Activated naive CD4-positive, alpha-beta T cell (primary cell): ENCODE results near the gene MORF4L1.
A peak's percentile ranks its signal among the peaks of the same experiment; 100 is the strongest.
"Not testable (repeated sequence)": the region's sequence is repeated elsewhere in the genome, so short reads cannot be mapped to it uniquely, and the experiment has no call there.

ENCODE experiments used
- DNase-seq, 4 experiments: peaks; one replicate each; lab custom pipeline; 2025; lab: John Stamatoyannopoulos, UW

Gene MORF4L1, protein sequence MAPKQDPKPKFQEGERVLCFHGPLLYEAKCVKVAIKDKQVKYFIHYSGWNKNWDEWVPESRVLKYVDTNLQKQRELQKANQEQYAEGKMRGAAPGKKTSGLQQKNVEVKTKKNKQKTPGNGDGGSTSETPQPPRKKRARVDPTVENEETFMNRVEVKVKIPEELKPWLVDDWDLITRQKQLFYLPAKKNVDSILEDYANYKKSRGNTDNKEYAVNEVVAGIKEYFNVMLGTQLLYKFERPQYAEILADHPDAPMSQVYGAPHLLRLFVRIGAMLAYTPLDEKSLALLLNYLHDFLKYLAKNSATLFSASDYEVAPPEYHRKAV

DNA sequence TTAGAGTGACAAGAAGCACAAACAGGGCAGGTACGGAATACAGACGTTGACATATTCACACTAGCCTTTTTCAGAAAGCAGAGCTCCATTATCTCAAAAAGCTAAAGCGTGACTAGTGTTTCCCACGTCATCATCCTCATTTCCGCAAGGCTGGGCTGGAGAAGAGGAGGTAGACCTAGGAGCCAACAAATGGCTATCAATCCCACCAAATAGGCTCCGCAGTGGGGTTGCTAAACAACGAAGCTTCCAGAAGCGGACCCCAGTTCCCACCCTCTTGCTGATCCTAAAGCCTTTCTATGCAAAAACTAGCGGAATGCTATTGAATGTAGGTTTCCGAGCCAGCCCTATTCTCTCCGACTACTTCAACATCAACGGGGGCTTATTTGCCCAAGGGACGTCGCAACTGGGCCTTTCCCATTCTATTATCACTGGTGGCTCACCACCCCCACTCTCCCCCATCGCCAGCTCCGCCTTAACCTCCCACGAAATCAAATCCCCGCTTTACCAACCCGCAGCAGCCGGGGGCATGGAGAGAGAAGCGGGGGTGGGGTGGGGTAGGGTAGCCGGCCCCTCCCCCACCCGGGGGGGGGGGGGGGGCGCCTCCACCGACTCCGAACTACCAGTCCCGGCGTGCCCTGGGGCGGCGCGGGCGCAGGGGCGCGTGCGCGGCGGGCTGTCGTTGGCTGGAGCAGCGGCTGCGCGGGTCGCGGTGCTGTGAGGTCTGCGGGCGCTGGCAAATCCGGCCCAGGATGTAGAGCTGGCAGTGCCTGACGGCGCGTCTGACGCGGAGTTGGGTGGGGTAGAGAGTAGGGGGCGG lies at the start of gene MORF4L1:
MORF4L1 (plus strand) TSS at position 736 of the 817 bp plus-strand sequence. CDS start 128 bp downstream, outside the sequence.
- DNase-seq = peak; percentile 86 to 95 (median 88)

DNA sequence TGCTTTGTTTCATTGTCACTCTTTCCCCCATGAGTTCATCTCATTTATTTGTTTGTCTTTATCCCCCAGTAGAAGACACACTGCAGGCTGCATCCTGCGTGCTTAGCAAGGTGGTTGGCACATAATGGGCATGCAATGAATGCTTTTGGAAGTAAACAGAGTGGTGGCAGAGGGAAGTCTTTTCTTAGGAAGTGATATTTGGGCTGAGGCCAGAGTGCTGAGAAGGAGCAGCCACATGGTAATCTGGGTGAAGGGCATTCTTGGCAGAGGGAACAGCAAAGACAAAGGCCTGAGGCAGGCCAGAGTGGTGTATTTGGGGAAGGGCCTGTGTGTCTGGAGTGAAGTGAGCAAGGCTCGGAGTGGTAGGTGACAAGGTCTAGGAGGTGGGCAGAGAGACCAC lies 43.8 kb upstream of the MORF4L1 start:
- DNase-seq = no peak

GRCh38 chr15:78830514-78831228 lies 42.0 kb upstream of the MORF4L1 start:
- DNase-seq = peak in 1 of 4 experiments; percentile 17

- DNase-seq = no peak
Measured at GRCh38 chr15:78831229-78832207, 41.2 kb upstream of the MORF4L1 start.

GRCh38 chr15:78836333-78836732 lies 36.4 kb upstream of the MORF4L1 start:
- no peak for DNase-seq

DNA sequence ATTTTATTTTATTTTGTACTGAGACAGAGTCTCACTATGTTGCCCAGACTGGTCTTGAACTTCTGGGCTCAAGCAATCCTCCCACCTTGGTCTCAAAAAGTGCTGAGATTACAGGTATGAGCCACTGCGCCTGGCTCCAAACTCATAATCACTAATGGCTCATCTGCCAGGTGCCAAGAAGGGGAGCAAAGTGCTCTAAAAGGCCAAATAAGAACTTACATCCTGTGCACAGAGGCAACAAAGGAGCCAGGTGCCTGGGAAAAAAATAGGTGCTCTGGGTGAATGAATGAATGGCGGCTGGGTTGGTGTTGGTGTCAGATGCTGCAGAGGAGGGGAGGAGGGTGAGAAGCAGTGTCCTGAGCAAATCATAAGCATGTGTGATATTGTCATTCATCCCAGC lies 35.6 kb upstream of the MORF4L1 start:
- DNase-seq = no peak

DNA sequence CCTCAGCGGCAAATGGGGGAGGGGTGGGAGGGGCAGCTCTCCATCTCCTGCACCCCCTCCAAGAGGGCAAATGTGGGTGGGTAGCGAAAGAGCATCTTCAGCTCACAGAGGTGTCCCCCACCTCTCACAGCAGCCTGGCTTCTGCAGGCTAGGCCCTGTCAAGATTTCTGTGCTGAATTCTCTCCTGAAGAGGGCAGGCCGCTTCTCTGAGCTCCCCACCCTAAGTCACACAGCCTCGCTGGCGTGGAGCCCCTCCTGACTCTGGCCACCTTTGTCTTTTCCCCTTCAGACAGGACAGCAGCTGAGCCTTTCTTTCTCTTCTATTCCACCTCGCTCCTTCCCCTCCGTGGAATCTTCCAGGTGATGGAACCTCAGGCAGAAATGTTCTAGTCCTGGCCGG lies 35.1 kb upstream of the MORF4L1 start:
- no peak for DNase-seq

GRCh38 chr15:78838489-78838888 lies 34.2 kb upstream of the MORF4L1 start:
- no peak for DNase-seq

DNA sequence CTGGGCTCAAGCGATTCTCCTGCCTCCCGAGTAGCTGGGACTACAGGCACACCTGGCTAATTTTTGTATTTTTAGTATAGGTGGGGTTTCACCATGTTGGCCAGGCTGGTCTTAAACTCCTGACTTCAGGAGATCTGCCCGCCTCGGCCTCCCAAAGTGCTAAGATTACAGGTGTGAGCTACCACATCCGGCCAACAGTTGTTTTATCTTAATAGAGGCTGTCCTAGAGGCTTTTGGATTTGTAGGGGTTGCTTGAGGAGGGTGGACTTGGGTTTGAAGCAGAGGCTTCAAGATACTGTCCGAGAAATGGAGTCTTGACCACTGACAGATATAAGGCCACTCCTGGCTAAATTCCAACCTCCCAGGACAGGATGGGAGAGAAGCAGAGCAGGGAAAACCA lies 33.5 kb upstream of the MORF4L1 start:
- not testable (repeated sequence) for DNase-seq

DNA sequence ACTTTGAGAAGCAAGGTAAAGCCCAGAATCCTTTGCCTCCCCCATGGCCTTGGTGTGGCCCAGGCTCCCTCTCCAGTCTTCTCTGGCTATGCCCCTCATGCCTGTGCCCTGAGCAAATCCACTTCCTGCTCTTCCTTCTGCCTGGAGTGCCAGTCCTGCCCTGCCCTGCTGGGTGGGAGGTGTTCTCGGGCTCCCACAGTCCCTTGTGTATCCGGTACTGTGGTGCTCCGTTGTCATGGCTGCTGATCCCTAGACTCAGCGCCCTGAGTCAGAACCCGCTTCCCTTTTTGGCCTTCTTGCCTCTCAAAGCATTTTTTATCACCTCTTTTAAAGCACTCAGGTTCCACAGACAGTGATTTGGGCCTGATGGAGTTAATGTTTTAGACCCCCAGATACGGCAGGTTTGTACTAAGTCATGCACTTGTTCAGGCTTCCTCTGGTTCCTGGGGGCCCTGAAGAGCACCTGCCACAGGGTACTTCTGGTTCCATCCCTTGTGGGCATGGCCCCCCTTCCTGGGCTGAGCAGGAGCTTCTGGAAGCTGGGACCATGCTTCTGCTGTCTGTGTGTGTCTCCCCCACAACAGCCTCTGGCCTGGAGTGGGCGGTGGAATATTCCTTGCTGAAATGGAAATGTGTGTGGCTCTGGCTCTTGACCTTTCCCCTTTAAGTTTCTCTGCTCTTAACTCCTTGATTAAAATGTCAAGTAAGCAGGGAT lies 31.9 kb upstream of the MORF4L1 start:
- no peak for DNase-seq

DNA sequence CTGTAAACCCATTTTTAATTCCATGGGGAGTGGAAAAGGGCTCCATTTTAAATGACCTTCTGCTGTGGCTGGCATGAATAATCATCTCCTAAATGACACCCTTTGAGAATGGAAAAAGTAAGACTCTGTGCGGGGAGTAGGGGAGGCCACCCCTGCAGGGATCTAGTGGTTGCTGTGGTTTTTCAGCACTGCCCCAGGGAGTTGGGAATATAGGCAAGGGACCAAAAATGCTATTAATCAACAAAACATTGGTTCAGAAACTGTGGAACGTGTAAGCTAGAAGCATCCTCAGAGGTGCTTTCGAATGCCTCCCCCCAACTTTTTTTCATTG lies 31.3 kb upstream of the MORF4L1 start:
- no peak for DNase-seq

DNA sequence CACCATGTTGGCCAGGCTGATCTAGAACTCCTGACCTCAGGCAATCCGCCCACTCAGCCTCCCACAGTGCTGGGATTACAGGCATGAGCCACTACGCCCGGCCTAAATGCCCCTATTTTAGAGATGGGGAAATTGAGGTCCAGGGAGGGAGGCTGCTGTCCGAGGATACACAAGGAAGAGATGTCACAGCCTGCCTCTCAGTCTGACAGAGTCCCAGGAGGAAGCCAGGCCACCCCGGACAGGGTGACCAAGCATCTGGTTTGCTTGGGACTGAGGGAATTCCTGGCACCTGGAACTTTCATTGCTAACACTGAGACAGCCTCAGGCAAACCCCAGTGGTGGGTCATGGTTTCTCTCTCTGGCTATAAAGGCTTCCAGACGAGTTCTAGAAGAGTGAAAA lies 30.8 kb upstream of the MORF4L1 start:
- no peak for DNase-seq

DNA sequence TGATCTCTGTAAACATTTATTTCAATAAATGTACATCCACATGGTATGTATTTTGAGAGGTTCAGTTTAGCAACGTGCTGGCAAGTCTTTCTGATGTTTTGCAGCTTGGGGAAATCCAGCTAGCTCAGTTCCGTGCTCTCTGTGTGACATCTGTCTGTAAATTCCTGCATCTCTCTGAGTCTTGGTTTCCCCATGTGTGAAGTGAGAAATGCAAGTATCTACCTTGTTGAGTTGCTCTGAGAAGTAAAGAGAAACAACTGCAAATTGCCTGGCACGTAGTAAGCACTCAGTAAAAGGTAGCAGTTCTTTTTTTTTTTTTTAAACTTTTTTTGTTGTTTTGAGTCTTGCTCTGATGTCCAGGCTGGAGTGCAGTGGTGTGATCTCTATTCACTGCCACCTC lies 30.2 kb upstream of the MORF4L1 start:
- DNase-seq = no peak

GRCh38 chr15:78846906-78847305 lies 25.8 kb upstream of the MORF4L1 start:
- not testable (repeated sequence) for DNase-seq

GRCh38 chr15:78847387-78847906 lies 25.2 kb upstream of the MORF4L1 start:
- DNase-seq = not testable (repeated sequence)

DNA sequence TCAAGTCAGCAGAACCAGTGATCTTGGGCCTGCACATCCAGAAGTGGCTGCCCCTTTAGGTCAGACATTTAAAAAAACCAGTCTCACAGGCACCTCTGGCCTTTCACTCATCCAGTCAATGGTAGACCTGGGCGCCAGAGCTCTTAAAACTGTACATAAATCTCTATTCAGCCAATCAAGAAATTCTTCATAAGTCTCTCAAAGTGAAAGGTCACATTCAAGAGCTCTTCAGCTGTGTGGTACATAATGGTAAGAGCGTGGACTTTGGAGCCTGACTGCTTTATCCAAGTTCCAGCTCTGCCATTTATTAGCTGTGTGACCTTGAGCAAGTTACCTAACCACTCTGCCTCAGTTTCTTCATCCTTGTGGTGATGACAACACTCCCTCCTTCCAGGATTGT lies 22.3 kb upstream of the MORF4L1 start:
- no peak for DNase-seq

- DNase-seq = no peak
Measured at GRCh38 chr15:78850941-78851755, 21.5 kb upstream of the MORF4L1 start.

DNA sequence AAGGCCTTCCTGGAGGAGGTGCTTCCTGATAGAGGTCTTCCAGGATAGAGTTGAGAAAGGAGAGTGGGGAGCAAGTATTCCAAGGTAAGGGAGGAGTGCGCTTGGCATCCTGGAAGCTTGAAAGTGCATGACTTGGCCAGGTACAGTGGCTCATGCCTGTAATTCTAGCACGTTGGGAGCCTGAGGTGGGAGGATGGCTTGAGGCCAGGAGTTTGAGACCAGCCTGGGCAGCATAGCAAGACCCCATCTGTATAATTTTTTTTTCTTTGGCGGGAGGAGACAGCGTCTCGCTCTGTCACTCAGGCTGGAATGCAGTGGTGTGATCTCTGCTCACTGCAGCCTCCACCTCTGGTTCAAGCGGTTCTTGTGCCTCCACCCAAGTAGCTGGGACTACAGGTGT lies 19.2 kb upstream of the MORF4L1 start:
- DNase-seq = no peak

- DNase-seq = no peak
Measured at GRCh38 chr15:78854833-78855372, 17.8 kb upstream of the MORF4L1 start.
